Progenitor cell of endocrine pancreas (in vitro differentiated cells): ENCODE results near the gene UBE3C. TPM values are rescaled to one million over a fixed set of nuclear protein-coding genes. Genes with fewer than 3 reads are reported as not detected.

Source experiments
- DNase-seq: peaks from one replicate; pipeline ENCODE4 v3.0.0; 2021; ENCODE audit warnings: low spot score; ENCODE audit not compliant: unreplicated experiment
- H3K27ac Mint-ChIP-seq: 2 replicates; pipeline ENCODE4 v1.8.0; 2021; ENCODE audit warnings: mild to moderate bottlenecking, moderate library complexity, mixed read lengths
- H3K27me3 Mint-ChIP-seq: 2 replicates; pipeline ENCODE4 v1.8.0; 2021; ENCODE audit warnings: mixed read lengths
- H3K36me3 Mint-ChIP-seq: 2 replicates; pipeline ENCODE4 v1.8.0; 2022; ENCODE audit warnings: mixed read lengths; ENCODE audit not compliant: insufficient read depth
- H3K4me1 Mint-ChIP-seq: 2 replicates; pipeline ENCODE4 v1.8.0; 2021; ENCODE audit warnings: low read depth, mixed read lengths
- H3K4me3 Mint-ChIP-seq: 2 replicates; pipeline ENCODE4 v1.8.0; 2021; ENCODE audit warnings: low read depth, mild to moderate bottlenecking, moderate library complexity, mixed read lengths
- H3K9me3 Mint-ChIP-seq: 2 replicates; pipeline ENCODE4 v1.8.0; 2021; ENCODE audit warnings: low read depth, mixed read lengths
- total RNA-seq: library from RNA; stranded (reverse); gene quantifications from 2 replicates; pipeline ENCODE4 v1.2.1, GENCODE V29; 2021
- TF ChIP-seq, protein P1 (sequence below): fragments of 200-600 bp; sonication (generic); IDR thresholded peaks from one replicate; pipeline ENCODE4 v1.5.0; 2021; ENCODE audit warnings: antibody characterized with exemption, mild to moderate bottlenecking; ENCODE audit not compliant: unreplicated experiment

Gene UBE3C
- total RNA-seq, 1 donor from 2014 or later = 62.5 TPM

DNA sequence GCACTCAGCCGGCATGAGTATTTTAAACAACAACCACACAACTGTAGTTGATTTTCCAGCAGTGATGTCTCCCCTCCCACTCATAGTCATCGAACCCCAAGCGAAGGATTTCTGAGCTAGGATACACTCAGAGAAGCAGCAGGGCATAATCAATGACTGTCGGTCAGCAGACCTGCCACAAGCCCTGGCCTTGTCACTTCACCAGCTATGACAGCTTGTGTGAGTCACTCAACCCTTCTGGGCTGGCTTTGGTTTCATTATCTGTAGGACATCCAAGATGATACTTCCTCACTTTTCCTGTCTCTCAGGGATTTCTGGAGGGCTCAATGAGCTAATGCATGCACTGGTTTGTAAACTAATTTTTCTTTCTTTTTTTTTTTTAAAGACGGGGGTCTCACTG is 22.0 kb upstream of the UBE3C start:
- H3K4me3 Mint-ChIP-seq = no peak overlapping the region
- H3K27ac Mint-ChIP-seq = no peak overlapping the region
- TF ChIP-seq, protein P1, sequence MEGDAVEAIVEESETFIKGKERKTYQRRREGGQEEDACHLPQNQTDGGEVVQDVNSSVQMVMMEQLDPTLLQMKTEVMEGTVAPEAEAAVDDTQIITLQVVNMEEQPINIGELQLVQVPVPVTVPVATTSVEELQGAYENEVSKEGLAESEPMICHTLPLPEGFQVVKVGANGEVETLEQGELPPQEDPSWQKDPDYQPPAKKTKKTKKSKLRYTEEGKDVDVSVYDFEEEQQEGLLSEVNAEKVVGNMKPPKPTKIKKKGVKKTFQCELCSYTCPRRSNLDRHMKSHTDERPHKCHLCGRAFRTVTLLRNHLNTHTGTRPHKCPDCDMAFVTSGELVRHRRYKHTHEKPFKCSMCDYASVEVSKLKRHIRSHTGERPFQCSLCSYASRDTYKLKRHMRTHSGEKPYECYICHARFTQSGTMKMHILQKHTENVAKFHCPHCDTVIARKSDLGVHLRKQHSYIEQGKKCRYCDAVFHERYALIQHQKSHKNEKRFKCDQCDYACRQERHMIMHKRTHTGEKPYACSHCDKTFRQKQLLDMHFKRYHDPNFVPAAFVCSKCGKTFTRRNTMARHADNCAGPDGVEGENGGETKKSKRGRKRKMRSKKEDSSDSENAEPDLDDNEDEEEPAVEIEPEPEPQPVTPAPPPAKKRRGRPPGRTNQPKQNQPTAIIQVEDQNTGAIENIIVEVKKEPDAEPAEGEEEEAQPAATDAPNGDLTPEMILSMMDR = no peak
- no peak for DNase-seq
- H3K27me3 Mint-ChIP-seq = peaks cover 13% of the 10 kb centered on the region
- peaks cover 3% of the 10 kb centered on the region for H3K9me3 Mint-ChIP-seq
- no peaks in the 10 kb centered on the region for H3K36me3 Mint-ChIP-seq
- H3K4me1 Mint-ChIP-seq = no peaks in the 10 kb centered on the region

DNA sequence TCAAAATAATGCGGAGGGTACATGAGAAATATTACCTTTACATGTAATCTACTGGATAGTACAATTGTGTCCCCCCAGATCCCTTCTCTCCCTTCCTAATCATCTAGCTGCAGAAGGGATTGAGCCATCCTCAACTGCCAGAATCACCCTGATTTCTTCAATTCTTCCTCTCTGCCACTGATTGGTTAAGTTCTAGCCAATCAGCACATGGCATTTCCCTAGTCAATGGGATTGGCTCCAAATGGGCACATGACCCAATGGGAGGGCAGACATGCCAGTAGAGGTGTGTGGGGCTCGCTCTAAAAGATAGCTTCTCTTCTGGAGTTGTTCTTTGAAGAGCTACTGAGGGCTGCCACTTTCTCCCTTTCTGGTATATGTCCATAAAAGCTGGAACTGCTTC is 20.9 kb upstream of the UBE3C start:
- Mint-ChIP-seq H3K4me1 (no peaks in the 10 kb centered on the region), H3K27ac (no peak overlapping the region), H3K27me3 (peaks cover 11% of the 10 kb centered on the region), H3K4me3 (no peak overlapping the region), H3K36me3 (no peaks in the 10 kb centered on the region), H3K9me3 (no peaks in the 10 kb centered on the region)
- no peak for DNase-seq
- TF ChIP-seq, protein P1 = no peak

DNA sequence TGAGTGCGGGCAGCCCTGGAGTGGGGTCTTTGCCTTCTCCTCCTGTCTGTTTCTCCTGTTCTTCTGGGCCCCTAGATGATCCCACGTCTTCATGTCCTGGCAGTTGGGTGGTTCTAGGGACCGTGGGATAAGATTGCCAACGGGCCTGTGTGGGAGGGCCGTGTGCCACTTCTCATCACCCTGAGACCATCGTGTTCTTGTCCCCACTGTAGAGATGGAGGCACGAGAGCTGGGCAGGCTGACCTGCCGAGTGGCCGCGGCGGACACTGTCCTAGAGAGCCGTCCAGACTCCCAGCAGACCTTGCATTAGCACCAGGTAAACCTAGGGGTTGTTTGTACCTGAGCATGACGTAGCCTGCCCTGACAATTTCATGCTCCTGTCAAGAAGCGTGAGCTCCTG is 18.5 kb upstream of the UBE3C start:
- Mint-ChIP-seq H3K27ac (no peak overlapping the region), H3K9me3 (no peaks in the 10 kb centered on the region), H3K4me1 (no peaks in the 10 kb centered on the region), H3K36me3 (no peaks in the 10 kb centered on the region), H3K4me3 (no peak overlapping the region), H3K27me3 (peaks cover 14% of the 10 kb centered on the region)
- TF ChIP-seq, protein P1 = no peak
- DNase-seq = no peak

DNA sequence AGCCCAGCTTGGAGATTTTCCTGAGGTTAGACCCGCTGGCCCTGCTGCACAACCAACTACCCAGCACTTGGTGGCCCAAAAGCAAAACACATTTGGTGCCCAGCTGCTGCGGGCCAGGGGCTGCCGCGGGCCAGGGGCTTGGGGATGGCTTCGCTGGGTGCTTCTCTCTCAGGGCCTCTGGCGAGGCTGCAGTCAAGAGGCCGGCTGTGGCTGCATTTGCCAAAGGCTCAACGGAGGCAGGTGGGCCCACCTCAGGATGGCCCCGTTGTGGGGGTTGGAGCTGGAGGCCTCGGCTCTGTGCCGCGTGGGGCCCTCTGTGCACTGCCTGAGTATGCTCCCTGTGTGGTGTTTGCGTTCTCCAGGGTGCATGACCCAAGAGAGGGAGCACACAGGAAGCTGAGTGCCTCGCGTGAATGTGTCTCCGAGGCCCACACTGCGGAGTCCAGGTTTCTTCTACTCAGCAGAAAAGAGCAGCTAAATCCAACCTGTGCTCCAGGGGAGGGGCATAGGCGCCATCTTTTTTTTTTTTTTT is 17.5 kb upstream of the UBE3C start:
- H3K36me3 Mint-ChIP-seq = no peaks in the 10 kb centered on the region
- H3K27ac Mint-ChIP-seq = no peak overlapping the region
- H3K4me3 Mint-ChIP-seq = no peak overlapping the region
- DNase-seq = no peak
- TF ChIP-seq, protein P1 = no peak
- H3K9me3 Mint-ChIP-seq = no peaks in the 10 kb centered on the region
- no peaks in the 10 kb centered on the region for H3K4me1 Mint-ChIP-seq
- peaks cover 14% of the 10 kb centered on the region for H3K27me3 Mint-ChIP-seq

DNA sequence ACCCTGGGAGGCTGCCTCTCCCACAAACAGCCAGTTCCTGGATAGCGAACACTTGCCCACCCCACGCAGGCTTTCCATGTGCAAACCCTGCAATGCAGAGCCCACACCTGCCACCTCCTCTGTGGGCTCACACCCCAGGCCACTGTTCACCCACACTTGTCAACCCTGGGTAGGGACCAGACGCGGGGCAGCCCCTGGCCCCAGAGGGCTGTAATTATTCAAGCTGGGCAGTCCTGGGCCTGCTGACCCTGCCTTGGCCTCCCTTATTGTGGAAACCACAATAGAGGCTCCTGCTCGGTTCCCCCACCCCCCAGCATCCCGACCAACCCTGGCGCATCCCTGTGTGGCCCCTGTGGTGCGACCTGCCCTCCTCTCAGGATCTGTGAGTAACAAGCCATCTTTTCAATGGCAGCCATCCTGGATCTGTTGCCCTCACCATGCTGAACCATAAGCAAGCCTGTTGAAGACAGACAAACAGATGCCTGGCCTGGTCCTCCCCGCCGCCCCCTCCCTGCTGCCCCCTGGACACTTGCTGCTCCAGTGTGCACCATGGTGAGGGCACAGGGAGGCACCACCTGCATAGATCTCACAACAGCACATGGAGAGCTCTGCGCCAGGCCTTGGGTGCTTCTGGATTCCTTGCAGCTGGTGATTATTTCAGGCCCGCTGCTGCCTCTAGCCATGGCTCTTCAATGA is 15.8 kb upstream of the UBE3C start:
- Mint-ChIP-seq H3K36me3 (no peaks in the 10 kb centered on the region), H3K4me3 (no peak overlapping the region), H3K27me3 (peaks cover 22% of the 10 kb centered on the region), H3K4me1 (no peaks in the 10 kb centered on the region), H3K27ac (no peak overlapping the region), H3K9me3 (no peaks in the 10 kb centered on the region)
- DNase-seq = no peak
- TF ChIP-seq, protein P1 = no peak
